ENCODE data around the gene ESYT1. TPM values are rescaled to one million over a fixed set of nuclear protein-coding genes. Genes with fewer than 3 reads are reported as not detected.
A peak's percentile ranks its signal among the peaks of the same experiment; 100 is the strongest.

The ESYT1 gene
- total and polyA plus RNA-seq, 2 donors (not counting 3 experiments of a cell fraction or from before 2014, with no cell fraction given): 161 to 234 TPM

DNA sequence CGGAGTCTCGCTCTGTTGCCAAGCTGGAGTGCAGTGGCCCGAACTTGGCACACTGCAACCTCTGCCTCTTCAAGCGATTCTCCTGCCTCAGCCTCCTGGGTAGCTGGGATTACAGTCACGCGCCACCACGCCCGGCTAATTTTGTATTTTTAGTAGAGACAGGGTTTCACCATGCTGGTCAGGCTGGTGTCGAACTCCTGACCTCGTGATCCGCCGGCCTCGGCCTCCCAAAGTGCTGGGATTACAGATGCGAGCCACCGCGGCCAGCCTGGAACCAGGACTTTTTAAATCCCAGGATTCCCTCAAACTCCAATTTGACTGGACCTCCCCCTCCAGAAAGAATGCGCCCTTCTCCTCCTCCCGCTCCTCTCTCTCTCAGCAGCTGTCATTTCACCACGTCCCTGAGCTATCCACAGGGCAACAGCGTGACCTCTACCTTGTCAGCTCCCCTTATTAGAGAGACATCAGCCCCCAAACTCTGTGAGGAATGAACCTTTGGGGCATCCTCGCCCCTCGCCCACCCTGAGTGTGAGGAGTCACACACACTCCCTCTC is 2.0 kb downstream of the ESYT1 start:
- ChIA-PET CTCF (interaction anchor here (1.0 kb wide), 1 partner anchor 60 kb away, joined by 4 read pairs; no protein-coding TSS in a partner anchor), POLR2A (no interaction called here)
- Histone ChIP-seq H3K9me3 (replicated peaks; ENCODE audit: control insufficient read depth, insufficient read depth, low read length) (no peaks in the 10 kb centered on the region), H3K9ac (replicated peaks; ENCODE audit: extremely low read depth, insufficient read depth, low read length) (no peak overlapping the region), H3K36me3 (ENCODE audit: control insufficient read depth in 2 of 2, extremely low read depth in 1 of 2, insufficient read depth in 2 of 2, low read length in 2 of 2) (peaks cover 9 to 33% of the 10 kb centered on the region in 2 experiments), H3K79me2 (ENCODE audit: control insufficient read depth, insufficient read depth, low read length) (peaks cover 19% of the 10 kb centered on the region), H3K27me3 (ENCODE audit: control insufficient read depth in 2 of 2, insufficient read depth in 2 of 2, low read length in 2 of 2) (no peaks in the 10 kb centered on the region), H3K9me1 (replicated peaks; ENCODE audit: control insufficient read depth, extremely low read depth, insufficient read depth, low read length) (no peaks in the 10 kb centered on the region), H2AFZ (ENCODE audit: low read depth, low read length) (no peak overlapping the region), H3K27ac (ENCODE audit: insufficient read depth, low read depth, low read length) (no peak overlapping the region), H3K4me3 (replicated peaks in 1 of 3; ENCODE audit: insufficient read depth in 1 of 3, low read depth in 1 of 3, low read length in 3 of 3) (no peak overlapping the region), H4K20me1 (replicated peaks; ENCODE audit: control insufficient read depth, extremely low read depth, insufficient read depth, low read length) (no peaks in the 10 kb centered on the region), H3K4me1 (ENCODE audit: control insufficient read depth, extremely low read depth, insufficient read depth, low read length) (peaks cover 28% of the 10 kb centered on the region), H3K4me2 (ENCODE audit: insufficient read depth, low read length) (peak overlapping the region; percentile 54)
- no peak for FAIRE-seq
- dilution Hi-C loops (cut with MboI; ENCODE audit: extremely low pct_ligation_motif_present, low sequenced_read_pairs) (no loop called here), intact Hi-C loops (cut with micrococcal nuclease) (no loop called here)
- DNase-seq (ENCODE audit: low read depth, low spot score): no peak
- BruUV-seq (replicated peaks): no TSS peak
- TF ChIP-seq POLR2A (IDR thresholded peaks at IDR 0.05; ENCODE audit: low read depth, low read length) (no peak), JUN (IDR thresholded peaks at IDR 0.05; ENCODE audit: borderline replicate concordance, insufficient read depth, insufficient read length, low read depth) (no peak), GATA2 (IDR thresholded peaks at IDR 0.05; ENCODE audit: insufficient read depth, insufficient read length, low read depth, low read length) (no peak), FOS (IDR thresholded peaks at IDR 0.05; ENCODE audit: borderline replicate concordance, insufficient read depth, low read length) (no peak), EZH2 (IDR thresholded peaks at IDR 0.05; ENCODE audit: borderline replicate concordance, low read depth, low read length, severe bottlenecking) (no peak), POLR2AphosphoS5 (IDR thresholded peaks at IDR 0.05; ENCODE audit: insufficient read depth, low read depth, low read length) (no peak), CTCF (IDR thresholded peaks at IDR 0.05; ENCODE audit: extremely low read depth in 1 of 2, insufficient read depth in 1 of 2, low read depth in 1 of 2, low read length in 2 of 2) (no peak), MYC (IDR thresholded peaks at IDR 0.05; ENCODE audit: low read depth, low read length) (no peak), MAX (IDR thresholded peaks at IDR 0.05; ENCODE audit: insufficient read depth, insufficient read length) (no peak)
